Stimulated activated CD4-positive, alpha-beta T cell treated with anti-CD3 and anti-CD28 coated beads, Interleukin-1b, Interleukin-23, amount 100 ng/mL, for 48 hours (primary cell): ENCODE measurements around the gene PPP4R1.
"Not testable (repeated sequence)": the region's sequence is repeated elsewhere in the genome, so short reads cannot be mapped to it uniquely, and the experiment has no call there.

Experiments
- DNase-seq: peaks from one replicate; pipeline ENCODE4 v3.0.0-alpha.2; 2020

The PPP4R1 gene

DNA sequence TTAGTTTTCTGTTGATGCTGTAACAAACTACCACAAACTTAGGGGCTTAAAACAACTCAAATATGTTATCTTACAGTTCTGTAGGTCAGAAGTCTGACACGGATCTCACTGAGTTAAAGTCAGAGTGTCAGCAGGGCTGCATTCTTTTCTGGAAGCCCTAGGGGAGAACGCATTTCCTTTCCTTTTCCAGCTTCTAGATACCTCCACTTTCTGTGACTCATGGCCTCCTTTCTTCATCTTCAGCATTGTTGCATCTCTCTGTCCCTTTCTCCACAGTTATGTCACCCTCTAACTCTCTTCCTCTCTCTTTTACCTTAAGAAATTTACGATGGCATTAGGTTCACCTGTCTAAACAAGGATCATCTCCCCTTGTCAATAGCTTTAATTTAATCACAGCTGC lies 13.3 kb upstream of the PPP4R1 start:
- DNase-seq, result no peak

DNA sequence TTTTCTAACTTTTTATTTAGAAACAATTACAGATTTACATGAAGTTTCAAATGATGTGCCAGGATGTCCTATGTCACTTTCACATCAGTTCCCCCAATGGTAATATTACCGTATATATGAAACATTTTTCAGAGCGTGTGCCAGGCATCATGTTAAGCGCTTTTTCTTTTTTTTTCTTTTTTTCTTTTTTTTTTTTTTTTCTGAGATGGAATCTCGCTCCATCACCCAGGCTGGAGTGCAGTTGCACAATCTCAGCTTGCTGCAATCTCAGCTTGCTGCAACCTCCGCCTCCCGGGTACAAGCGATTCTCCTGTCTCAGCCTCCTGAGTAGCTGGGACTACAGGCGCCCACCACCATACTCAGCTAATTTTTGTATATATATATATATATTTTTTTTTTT lies 5.6 kb upstream of the PPP4R1 start:
- no peak for DNase-seq

DNA sequence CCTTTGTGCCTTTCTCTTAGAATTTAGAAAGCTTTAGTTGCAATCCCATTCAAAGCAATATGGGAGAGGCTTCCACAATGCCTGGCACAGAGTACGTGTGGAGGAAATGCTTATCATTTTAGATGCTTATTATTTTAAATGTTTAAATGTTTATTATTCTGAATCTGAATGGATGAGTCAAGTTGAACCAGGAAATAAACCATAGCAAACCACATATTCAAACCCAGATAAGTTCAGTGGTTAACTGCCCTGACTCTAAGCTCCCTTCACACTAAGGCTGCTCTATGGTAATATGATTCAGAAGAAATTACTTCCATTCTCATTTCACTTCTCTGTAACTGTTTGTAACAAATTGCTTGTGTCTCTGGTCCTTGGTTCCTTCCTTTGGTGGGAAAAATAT lies 5.2 kb upstream of the PPP4R1 start:
- no peak for DNase-seq

DNA sequence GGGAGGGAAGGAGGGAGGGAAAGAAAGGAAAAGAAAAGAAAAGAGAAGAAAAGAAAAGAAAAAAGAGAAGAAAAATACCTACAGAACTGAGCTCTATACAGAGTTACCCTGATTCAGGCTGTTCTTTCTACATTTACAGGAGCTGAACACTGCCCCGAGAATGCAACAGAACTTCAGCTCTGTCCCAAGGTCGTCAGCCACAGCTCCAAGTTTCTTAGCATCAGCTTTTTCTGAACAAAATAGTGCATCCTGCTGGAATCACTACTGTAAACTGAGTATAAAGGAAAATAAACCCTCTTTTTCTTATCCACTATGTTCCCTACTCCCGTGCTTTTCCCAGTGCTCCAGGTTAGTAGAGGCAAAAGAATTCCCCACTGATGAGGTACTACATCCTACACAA lies 4.7 kb upstream of the PPP4R1 start:
- DNase-seq, result no peak

DNA sequence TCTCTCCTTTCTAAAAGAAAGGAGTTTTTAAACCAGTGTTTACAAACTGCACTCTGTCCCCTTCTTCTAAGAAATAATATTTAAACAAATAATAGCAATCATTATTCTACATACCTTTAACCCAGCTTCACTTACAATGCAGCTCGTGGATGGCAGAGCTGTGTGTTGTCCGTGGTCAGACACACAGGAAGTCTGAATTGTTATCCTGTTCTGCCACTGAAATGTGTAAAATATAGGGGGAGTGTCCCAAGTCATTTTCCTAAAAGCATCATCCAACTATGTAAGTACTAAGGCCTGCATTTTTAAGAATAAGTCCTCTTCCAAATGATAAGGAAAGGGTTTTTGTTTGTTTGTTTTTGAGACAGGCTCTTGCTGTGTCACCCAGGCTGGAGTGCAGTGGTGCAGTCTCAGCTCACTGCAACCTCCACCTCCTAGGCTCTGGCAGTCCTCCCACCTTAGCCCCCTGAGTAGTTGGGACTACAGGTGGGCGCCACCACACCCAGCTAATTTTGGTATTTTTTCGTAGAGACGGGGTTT lies 2.7 kb upstream of the PPP4R1 start:
- DNase-seq, result no peak

DNA sequence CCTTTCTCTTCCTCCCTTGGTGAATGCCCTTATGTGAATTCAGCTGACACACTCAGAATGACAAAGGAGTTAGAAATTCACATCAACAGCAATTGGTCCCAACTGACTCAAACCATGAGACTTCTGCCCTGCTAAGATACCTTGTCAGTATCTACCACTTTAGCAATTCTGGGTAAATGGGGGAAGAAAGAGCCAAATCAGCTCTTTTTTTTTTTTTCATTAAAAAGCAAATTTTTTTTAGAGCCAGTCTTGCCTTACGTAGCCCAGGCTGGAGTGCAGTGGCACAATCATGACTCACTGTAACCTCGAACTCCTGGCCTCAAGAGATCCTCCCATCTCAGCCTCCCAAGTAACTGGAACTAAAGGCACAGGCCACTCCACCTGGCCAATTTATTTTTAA lies 1.7 kb upstream of the PPP4R1 start:
- no peak for DNase-seq

DNA sequence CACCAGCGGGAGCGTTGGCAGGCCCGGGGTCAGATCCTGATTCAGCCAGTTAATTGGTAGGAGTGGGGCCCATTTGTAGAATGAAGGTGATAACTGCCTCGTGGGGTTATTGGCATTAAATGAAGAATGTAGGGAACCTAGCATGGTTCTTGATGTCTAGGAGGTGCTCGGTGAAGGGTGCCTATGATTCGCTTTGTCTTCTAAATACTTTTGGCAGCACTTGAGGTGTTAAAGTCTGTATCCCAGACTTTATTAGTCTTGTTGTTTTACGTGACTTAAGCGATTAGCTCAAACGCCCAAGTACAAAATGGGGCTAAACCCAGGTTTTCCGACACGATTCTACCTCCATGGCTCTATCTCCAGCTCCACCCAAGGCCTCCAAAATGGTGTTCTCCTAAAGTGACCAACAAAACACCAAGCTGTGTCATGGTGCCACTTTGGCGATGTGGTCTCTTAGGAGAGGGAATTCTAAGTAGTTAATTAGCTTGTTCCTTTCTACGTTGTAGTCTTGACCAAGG lies 980 bp upstream of the PPP4R1 start:
- DNase-seq, result no peak

DNA sequence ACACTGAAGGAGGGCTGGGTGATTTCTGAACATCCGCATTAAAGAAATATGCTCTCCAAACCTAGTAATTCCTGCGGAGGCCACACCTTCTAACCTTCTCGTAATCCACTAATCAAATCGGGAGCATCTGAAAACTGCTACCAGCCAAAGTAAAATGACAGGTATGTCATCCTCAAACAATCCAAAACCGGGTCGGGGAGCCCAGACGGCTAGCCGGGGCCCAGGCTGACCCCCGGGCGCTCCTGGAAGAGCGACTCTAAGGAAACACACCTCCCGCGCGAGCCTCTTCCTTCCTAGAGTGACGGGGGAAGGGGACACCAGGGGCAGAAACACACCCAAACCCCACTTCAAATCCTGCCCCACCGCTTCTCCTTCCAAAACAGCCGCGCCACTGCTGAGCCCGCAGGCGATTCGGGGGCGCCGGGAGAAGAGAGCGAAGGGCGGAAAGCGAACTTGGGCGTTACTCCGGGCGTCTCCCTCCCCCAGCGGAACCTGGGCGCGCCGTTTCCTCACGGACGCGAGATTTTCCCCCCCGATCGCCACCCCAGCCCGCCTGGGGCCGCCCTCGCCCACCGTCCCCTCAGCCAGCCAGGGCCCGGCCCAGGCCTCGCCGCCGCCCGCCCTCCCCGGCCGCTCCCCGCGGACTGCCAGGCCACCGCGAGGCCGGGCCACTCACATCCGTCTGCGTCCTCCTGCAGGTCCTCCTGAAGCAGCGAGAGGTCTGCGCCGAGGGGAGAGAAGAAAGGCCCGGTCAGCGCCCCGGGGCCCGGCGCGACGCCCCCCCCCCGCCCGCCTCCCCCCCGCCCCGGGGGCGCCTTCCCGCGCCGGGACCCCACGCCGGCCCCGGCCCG lies 584 bp downstream of the PPP4R1 start:
- peak; percentile 24 for DNase-seq

DNA sequence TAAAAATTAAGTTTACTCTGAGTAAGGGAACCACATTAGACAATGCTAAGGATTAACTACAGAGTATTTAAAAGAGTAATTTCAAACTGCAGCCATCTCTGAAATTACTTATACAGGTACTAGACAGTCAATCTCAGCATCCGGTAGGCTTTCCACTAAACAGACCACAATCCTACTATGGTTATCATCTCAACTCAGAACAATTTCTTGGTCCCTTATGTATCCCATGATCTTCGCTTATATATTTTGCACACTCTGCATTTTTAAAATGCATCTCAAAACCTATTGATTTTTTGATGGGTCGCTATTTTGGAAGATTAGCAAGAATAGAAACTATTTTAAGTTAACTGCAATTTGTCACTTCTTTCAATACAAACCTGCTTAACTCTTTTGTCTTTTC lies 1.4 kb downstream of the PPP4R1 start:
- no peak for DNase-seq

DNA sequence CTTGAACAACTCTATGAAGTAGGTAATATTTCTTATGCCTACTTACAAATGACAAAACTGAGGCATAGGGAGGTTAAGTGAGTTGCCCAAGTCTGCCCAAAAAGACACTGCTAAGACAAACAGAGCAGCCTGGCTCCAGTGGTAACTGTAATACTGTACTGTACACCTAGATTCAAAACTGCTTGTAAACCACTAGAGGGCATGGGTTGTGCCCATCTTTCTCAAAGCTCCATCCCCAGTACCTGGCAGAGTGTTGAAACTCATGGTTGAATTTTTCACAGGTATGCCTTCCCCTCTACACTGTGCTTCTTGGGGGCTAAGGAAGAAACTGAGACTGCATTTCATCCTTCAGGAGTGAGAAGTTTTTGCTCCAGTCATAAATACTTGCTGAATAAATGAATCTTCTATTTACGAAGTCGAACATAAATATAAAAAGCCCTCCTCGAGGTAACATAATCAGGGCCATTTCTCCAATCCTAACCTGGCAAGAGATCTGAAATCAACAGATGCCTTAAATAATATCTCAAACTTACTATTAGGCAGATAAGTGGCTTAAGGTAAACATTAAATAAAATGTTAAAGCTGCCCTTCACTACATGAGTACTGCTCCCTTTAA lies 2.0 kb downstream of the PPP4R1 start:
- peak; percentile 18 for DNase-seq

DNA sequence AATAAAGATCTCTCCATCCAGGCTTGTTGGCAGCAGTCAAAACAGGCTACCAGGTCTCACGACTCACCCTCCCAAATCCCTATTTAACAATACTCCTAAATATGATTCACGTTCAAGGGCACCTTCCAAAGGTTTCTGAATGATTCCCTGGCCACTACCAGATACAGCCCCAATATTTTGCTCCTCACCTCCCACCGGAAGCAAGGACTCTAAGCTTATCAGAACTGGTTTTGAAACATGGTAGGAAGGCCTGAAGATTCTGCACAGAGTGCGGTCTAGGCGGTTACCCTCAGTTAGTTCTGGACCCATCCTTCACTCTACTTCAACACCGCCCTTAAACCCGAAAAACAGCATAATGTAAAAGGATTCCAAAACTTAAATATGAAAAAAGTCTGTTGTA lies 5.2 kb downstream of the PPP4R1 start:
- no peak for DNase-seq

DNA sequence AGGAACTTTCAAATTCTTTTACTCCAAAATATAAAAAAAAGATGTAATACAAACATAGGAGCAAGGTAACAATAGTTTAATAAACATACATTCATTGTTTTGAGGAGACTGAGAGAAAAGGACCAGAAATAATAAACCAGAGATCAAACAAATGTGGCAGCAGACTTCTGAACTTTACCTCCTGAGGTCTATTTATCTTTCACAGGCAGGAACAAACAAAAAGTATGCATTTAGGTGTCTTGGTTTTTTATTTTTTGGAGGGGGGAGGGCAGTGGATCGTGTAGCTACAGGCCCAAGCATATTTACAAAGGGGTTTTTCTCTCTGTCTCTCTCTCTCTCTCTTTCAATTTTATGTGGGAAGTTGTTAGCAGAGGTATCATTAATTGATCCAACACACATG lies 5.6 kb downstream of the PPP4R1 start:
- no peak for DNase-seq

DNA sequence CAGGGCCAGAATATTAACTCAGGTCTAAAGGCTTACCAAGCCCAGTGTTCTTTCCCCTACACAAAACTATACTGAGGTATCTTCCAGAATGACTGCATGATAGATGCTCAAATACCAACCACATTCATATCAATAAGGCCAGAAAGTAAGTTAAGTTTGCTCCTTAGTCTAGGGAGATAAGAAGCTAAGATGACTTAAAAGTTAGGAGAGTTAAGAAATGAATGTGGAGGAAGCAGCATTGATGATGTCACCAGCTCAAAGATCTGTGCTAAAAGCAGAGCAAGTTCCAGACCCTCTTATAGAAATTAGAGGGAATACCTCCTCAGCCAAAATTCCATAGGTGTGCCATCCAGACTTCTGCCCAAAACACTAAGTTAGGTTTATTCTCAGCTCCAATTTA lies 6.1 kb downstream of the PPP4R1 start:
- no peak for DNase-seq

DNA sequence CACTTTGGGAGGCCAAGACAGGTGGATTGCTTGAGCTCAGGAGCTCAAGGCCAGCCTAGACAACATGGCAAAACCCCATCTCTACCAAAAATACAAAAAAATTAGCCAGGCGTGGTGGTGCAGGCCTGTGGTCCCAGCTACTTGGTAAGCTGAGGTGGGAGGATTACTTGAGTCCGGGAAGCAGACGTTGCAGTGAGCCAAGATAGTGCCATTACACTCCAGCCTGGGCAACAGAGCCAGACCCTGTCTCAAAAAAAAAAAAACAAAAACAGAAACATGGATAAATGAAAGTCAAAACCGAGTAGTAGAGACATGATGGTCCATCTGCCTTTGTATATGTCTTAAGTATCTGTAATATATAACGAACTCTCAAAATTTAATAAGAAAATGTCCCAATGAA lies 7.2 kb downstream of the PPP4R1 start:
- not testable (repeated sequence) for DNase-seq

DNA sequence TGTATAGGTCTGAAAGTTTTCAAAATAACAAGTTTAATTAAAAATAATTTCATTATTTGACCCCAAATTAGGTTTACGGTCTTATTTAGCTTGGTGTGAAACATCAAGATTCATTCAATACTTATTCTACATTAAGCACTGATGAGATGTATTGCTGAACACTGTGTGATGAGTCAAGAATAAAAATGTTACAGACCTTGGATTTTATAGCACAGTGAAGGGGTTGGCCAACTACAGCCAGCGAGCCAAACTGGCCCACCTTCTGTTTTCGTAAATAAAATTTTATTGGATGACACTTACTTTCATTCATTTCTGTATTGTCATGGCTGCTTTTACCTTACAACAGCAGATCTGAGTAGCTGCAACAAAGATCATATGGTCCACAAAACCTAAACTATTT lies 8.3 kb downstream of the PPP4R1 start:
- no peak for DNase-seq

DNA sequence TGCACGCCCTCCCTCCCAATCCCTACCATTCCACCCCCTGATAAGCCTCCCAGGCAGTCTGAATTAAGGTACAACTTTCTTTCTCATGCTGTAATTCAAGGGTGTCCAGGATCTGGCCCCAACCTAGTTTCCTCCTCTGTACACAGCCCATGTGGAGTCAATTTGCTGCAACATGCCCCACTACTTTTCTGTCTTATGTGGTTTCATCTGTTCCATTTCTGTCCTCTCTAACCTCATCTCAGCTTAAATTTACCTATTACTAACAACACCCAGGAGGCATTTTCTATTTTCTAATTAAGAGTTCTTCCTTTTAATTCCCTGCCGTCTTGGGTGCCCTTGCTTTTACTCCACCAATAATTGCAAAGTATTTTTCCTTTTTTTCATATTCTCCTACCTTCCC lies 10.0 kb downstream of the PPP4R1 start:
- DNase-seq, result no peak

DNA sequence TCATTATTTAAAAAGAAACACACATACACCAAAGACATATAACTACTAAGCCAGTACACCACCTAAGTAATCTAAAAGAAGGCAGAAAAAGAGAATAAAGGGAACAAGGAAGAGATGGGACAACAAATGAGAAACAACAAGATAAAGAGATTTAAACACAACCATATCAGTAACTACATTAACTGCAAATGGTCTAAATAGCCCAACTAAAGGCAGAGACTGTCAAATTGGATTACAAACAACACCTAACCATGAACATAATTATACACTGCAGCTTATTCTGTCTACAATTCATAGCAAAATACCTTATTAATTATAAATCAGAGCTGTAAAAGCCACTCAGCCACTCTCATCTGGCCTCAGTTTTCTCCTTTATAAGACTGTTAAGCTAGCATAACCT lies 15.0 kb downstream of the PPP4R1 start:
- no peak for DNase-seq

DNA sequence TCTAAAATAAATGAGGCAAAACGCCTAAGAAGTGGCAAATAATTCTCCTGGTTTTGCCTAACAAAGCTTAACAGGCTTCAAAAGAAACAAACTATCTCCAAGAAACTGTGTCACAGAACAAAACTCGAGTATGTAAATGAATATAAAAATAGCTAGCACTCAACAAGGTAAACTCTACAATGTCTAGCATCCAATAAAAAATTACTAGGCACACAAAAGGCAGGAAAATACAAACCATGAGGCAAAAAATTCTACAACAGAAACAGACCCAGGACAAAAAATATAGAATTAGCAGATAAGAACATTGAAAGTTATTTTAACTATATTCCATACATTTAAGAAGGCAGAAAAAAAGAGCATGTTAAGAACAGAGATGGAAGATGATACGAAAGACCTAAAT lies 16.8 kb downstream of the PPP4R1 start:
- no peak for DNase-seq

DNA sequence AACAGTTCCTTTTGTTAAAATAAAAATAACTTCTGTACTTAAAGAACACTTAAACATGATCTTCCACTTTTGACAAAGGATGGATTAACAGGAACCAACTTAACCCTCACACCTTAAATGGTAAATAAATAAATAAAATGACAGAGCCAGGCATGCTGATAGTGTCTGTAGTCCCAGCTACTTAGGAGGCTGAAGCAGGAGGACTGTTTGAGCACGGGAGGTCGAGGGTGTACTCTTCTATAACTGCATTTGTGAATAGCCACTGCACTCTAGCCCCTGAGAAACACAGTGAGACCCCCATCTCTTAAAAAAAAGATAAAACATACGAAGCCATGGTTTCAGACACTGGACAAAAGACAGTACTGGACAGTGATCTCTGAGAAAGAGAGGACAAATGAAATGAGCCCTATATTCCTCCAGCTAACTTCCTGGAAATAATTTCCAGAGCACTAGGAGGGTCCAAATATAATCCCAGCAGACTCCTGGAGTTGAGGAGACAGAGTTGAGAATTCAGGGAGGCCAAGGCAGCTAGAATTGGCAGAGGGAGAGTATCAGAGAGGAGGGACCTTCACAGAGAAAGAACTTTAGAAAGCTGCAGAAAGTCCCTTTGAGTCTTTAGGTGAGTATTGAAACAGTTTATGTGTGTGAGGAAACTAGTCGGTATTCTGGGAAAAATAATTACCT lies 17.4 kb downstream of the PPP4R1 start:
- no peak for DNase-seq

DNA sequence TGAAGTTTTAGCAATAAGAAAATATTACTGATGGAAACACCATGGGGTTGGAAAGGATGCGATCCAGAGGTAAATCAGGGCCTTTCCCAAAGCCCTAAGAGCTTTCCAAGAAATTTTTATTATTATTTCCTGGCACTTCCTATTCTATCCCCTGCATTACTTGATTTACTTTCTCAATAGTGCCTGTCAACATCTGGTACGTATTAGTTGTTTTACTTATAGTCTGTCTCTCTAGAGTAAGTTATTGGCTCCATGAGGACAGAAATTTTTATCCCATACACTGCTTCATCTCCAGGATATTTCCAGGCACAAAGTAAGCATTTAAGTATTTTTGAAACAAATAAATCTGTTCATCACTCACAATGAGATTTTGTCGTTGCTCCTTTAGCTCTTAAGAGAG lies 18.1 kb downstream of the PPP4R1 start:
- no peak for DNase-seq

DNA sequence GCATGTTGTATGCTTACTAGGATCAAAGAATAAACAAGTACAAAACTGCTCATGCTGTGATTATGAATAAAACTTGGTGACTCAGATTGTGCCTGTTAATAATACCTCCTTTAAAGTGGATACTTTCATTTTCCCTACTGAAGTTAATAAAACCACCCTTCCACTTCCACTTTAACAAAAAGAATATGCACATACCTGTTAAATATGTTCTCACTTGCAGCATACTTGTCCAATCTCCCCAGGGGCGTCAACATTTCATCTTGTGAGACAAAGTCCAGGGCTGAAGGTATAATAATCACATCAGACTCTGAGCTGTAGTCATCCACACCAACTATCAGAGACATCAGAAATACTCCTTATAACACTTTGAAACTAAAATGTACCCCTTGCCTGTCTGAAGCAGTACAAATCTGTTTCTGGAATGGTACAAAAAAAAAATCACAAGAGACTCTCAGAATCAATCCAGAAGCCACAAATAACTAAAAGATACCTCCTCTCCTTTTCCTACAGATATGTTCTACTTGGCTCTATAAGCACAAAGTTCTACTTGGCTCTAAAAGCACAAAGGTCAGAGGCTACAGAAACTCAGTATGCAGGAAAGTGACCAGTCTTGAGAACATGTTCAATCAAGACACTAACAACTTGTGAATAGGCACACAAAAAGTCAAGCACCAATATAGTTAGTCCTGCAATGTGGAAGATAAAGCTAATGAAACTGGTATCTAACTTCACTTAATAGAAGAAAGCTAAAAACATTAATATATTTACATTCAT lies 19.3 kb downstream of the PPP4R1 start:
- no peak for DNase-seq

DNA sequence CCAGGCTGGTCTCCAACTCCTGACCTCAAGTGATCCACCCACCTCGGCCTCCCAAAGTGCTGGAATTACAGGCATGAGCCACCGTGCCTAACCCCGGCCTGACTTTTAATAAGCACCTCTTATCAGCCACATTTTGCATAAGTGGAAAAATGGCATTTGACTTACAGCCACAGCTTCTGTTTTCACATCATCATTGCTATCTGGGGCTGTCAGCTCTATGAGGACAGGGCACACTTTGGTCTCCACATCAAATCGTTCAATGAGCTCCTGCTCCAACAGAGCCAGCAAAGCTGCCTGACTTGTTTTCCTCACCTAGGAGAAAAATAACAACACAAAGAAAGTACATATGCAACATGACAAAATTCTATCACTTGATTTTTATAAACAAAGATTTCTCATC lies 26.4 kb downstream of the PPP4R1 start:
- no peak for DNase-seq

DNA sequence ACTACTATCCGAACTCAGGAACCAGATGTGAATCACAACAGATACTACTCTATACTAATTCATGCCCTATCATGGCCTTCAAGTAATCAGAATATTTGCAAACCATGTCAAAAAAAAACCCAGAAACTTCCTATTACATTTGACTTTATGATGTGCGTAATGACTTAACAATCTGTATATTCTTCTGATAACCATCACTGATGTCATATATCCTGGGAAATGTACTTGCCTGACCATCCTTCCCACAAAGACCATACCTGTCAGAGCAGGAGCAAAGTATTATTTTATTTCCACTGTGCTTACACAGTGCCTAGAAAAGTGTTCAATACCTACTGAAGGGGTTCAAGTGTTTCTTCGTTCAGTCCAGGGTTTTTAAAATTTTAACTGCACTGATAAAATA lies 27.5 kb downstream of the PPP4R1 start:
- DNase-seq, result no peak
